Measurements from ENCODE around the gene MAPRE3.

DNA sequence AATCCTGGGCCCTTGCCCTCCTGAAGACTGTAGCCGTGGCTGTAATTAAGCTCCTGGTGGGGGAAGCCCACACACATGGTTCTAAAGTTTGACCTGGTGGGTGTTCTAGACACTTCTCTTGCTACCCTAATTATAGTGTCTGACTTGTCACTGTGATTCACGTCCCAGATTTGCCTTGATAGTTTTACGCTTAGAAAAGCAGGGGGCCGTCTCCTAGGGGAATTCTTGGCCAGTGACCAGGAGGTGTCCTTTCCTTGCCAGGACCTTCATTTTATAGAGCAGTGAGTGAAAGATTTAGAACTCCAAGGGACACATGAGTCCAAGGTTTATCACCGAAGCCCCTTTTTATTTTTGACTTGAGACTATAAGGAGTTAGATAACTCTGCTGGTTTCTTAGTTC lies 71.3 kb downstream of the MAPRE3 start:
- TF ChIP-seq, protein P1, sequence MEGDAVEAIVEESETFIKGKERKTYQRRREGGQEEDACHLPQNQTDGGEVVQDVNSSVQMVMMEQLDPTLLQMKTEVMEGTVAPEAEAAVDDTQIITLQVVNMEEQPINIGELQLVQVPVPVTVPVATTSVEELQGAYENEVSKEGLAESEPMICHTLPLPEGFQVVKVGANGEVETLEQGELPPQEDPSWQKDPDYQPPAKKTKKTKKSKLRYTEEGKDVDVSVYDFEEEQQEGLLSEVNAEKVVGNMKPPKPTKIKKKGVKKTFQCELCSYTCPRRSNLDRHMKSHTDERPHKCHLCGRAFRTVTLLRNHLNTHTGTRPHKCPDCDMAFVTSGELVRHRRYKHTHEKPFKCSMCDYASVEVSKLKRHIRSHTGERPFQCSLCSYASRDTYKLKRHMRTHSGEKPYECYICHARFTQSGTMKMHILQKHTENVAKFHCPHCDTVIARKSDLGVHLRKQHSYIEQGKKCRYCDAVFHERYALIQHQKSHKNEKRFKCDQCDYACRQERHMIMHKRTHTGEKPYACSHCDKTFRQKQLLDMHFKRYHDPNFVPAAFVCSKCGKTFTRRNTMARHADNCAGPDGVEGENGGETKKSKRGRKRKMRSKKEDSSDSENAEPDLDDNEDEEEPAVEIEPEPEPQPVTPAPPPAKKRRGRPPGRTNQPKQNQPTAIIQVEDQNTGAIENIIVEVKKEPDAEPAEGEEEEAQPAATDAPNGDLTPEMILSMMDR (IDR thresholded peaks at IDR 0.05): no peak
- no peak for TF ChIP-seq POLR2A (IDR thresholded peaks at IDR 0.05)
